ENCODE measurements around the gene YWHAH. TPM values are rescaled to one million over a fixed set of nuclear protein-coding genes. Genes with fewer than 3 reads are reported as not detected.

YWHAH gene
- total RNA-seq, 4 donors from 2014 or later, result 64.2 to 139 (median 77.9) TPM

- no peak for TF ChIP-seq CTCF (IDR thresholded peaks at IDR 0.05)
- DNase-seq (ENCODE audit: low spot score) (no peak), ATAC-seq (ENCODE audit: low FRiP score) (no peak)
Observed at GRCh38 chr22:31929167-31929930, 15.0 kb upstream of the YWHAH start.

GRCh38 chr22:31932863-31933262 is 11.5 kb upstream of the YWHAH start:
- TF ChIP-seq CTCF (IDR thresholded peaks at IDR 0.05), result no peak
- ATAC-seq (ENCODE audit: low FRiP score) (no peak), DNase-seq (ENCODE audit: low spot score) (no peak)

DNA sequence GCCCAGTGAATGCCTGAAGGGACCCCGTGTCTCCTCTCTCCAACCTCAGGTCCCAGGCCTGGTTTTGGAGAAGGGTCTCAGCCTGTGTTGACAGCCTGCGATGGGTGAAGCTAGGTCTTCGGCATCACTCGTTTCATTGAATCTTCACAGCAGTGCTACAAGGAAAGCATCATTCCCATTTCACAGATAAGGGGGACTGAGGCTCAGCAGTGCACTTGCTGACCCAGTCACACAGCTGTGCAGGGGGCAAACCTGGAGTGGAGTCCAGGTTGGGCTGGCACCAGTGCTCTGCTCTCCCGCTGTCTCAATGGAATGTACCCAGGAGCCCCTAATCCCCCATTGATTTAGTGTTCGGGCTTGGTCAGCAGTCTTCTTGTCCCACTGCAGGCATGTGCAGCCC is 10.9 kb upstream of the YWHAH start:
- DNase-seq (ENCODE audit: low spot score), result no peak
- TF ChIP-seq CTCF (IDR thresholded peaks at IDR 0.05), result no peak
- no peak for ATAC-seq (ENCODE audit: low FRiP score)

DNA sequence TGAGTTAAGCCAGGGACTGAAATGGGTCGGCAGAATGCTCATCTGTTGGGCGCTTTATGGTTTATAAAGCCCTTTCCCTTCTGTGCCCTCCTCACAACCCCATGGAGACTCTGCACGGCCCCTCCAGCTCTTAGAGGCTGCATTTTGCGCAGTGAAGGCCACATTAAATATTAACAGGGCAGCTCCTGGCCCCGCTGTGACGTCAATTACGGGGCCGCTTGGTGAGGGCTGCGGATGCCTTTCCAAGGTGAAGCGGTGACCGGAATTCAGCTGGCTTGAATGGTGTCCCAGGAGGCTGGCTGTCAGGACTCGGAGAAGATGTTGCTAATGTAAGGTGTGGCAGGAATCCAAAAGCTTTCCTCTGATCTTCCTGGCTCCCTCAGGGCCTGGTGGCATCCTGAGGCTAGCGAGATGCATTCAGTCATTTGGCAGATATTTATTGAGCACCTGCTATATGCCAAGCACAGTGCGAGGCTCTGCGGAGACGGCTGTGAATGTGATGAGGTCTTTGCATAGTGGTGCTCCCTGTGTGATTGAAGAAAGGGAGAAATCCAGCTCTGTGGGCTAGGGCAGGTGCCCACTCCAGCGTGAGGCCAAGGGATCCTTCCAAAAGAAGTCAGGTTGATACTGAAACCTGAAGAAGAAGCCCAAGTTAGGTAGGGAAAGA is 10.4 kb upstream of the YWHAH start:
- no peak for DNase-seq (ENCODE audit: low spot score)
- no peak for TF ChIP-seq CTCF (IDR thresholded peaks at IDR 0.05)
- ATAC-seq (ENCODE audit: low FRiP score), result no peak

- TF ChIP-seq CTCF (IDR thresholded peaks at IDR 0.05), result no peak
- ATAC-seq (ENCODE audit: low FRiP score) (no peak), DNase-seq (ENCODE audit: low spot score) (no peak)
Observed at GRCh38 chr22:31935961-31936635, 8.2 kb upstream of the YWHAH start.

DNA sequence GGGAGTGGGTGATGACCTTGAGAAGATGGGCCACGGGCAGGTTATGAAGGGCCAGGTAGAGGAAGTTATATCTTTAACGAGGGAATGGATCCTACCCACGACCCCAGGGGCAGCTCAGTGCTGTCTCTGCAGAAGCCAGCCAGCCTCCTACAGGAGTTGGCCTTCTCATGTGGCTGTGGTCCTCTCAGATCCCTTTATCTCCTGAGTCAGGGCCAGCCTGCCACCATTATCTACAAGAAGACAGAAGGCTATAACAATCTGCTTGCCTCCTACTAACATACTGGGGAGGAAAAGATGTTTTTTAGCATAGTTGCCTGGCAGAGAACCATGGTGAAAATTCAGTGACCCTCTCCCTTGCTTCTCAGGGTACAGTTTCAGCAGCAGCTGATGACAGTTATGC is 7.0 kb upstream of the YWHAH start:
- DNase-seq (ENCODE audit: low spot score) (no peak), ATAC-seq (ENCODE audit: low FRiP score) (no peak)

More for the DNA sequence above, 7.0 kb upstream of the YWHAH start:
- TF ChIP-seq CTCF (IDR thresholded peaks at IDR 0.05), result no peak

Data from omental fat pad (tissue), 4 donors.